Left lung (tissue), 10 donors: ENCODE data around the gene PMIS2. TPM values are rescaled to one million over a fixed set of nuclear protein-coding genes. Genes with fewer than 3 reads are reported as not detected.

Experiments used
- ATAC-seq: fragments of 200-7000 bp; cut with Tn5 transposase; one replicate; pipeline ENCODE4 v1.9.1; 2020; ENCODE audit warnings: moderate library complexity
- DNase-seq, 4 donors: peaks; one replicate each; pipeline ENCODE4 v3.0.0-alpha.2; 2013 to 2020
- H3K27ac ChIP-seq, 2 donors: fragments of 200-600 bp; sonication (generic) in 1 of 2; one replicate each; pipeline versions ENCODE4 v1.5.0 to v1.8.0; 2020 to 2021
- H3K27me3 ChIP-seq, 2 donors: fragments of 200-600 bp; sonication (generic) in 1 of 2; one replicate each; pipeline versions ENCODE4 v1.5.0 to v1.8.0; 2020 to 2021
- H3K36me3 ChIP-seq, 2 donors: fragments of 200-600 bp; sonication (generic) in 1 of 2; one replicate each; pipeline versions ENCODE4 v1.5.0 to v1.8.0; 2020 to 2021
- H3K4me1 ChIP-seq, 2 donors: fragments of 200-600 bp; one replicate each; pipeline ENCODE4 v1.8.0; 2021
- H3K4me3 ChIP-seq, 2 donors: fragments of 200-600 bp; sonication (generic) in 1 of 2; one replicate each; pipeline versions ENCODE4 v1.5.0 to v1.8.0; 2020 to 2021; ENCODE audit warnings: mild to moderate bottlenecking in 1 of 2
- H3K9me3 ChIP-seq, 2 donors: fragments of 200-600 bp; sonication (generic) in 1 of 2; one replicate each; pipeline versions ENCODE4 v1.5.0 to v1.8.0; 2020 to 2021
- CTCF ChIP-seq, 2 donors: fragments of 200-600 bp; sonication (generic) in 1 of 2; IDR thresholded peaks; one replicate each; pipeline versions ENCODE4 v1.5.0 to v1.8.0; 2021; ENCODE audit warnings: antibody characterized with exemption in 2 of 2
- intact Hi-C, 2 donors: fragments of 100-400 bp; cut with DNase I; formaldehyde crosslinking; loops; one replicate each; pipeline versions ENCODE4 v1.11.2 to v1.14.2; 2022
- polyA plus RNA-seq, 6 donors: library from polyadenylated mRNA; unstranded; fragments of 120-200 nt; gene quantifications; one replicate each; pipeline ENCODE4 v1.2.1, GENCODE V29; 2013; ENCODE audit not compliant: insufficient read length in 6 of 6
- total RNA-seq, 2 donors: library from RNA; stranded (reverse); fragmentation: NEBNext Ultra II Directional; extraction: Animal tissue kit (Norgen Biotek cat#: 25700); gene quantifications; one replicate each; pipeline ENCODE4 v1.2.1, GENCODE V29; 2021
- donor health status: DM: no; HTN: yes; CAD: no.
- donor health status: DM: no; HTN: no; CAD: no.

PMIS2 gene
- total and polyA plus RNA-seq, 8 donors: not detected

DNA sequence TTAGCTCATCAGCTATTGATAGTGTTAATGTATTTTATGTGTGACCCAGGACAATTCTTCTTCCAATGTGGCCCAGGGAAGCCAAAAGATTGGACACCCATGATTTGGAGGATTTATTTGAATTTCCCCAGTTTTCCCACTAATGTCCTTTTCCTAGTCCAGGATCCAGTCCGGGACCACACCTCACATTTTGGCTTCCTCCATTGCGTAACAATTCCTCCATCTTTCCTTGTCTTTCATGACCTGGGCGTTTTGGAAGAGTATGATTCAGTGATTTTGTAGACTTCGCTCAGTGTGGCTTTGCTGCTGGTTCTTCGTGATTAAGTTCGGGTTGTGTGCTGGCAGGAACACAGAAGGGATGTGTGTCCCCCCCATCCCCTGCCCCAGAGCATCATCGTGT is 19.2 kb upstream of the PMIS2 start:
- no peak overlapping the region for H3K27ac ChIP-seq
- H3K4me1 ChIP-seq: no peaks in the 10 kb centered on the region
- H3K27me3 ChIP-seq: peaks cover 0 to 63% of the 10 kb centered on the region in 2 donors
- no peak for DNase-seq
- H3K9me3 ChIP-seq: no peaks in the 10 kb centered on the region
- H3K36me3 ChIP-seq: no peaks in the 10 kb centered on the region
- no peak for TF ChIP-seq CTCF (IDR thresholded peaks at IDR 0.05)
- intact Hi-C loops: no loop called here
- ATAC-seq: no peak
- no peak overlapping the region for H3K4me3 ChIP-seq

DNA sequence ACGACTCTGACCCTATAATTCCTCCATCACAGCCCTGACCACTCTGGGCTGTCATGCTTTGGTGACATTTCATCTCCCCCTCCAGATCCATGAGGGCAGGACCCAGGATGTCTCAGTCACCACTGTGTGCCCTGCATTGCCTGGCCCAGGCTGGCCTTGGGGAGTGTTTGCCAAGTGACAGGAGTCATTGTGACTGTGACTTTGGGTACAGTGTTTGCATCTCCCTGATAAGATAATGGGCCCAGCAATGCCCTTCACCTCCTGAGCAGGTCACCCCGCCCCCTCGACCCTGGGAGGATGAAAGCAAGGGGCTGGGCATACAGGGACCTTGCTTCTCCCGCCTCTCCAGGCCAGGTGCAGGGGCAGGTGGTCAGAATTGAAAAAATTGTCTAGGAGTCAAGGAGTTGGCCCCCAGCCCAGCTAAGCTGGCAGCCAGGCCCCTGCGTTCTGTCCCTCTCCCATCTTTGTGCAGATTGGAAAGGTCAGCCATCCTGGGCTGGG is 16.6 kb upstream of the PMIS2 start:
- no peak for TF ChIP-seq CTCF (IDR thresholded peaks at IDR 0.05)

DNA sequence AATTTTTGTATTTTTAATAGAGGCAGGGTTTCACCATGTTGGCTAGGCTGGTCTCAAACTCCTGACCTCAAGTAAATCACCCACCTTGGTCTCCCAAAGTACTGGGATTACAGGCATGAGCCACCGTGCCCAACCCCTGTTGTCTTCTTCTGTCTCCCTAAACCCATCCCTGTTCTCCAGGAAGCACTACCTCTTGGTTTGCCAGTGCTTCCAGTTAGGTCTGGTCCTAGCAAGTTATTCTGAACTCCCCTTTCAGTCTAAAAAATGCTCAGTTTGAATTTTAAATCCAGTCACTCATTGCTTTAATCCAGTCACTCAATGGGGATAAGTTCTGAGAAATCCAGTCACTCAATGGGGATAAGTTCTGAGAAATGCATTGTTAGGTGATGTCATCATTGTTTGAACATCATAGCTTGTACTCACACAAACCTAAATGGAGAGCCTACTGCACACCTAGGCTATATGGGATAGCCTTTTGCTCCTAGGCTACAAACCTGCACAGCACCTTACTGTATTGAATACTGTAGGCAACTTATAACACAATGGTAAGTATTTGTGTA is 14.5 kb upstream of the PMIS2 start:
- no peaks in the 10 kb centered on the region for H3K36me3 ChIP-seq
- peaks cover 0 to 27% of the 10 kb centered on the region in 2 donors for H3K27me3 ChIP-seq
- intact Hi-C loops: no loop called here
- no peak overlapping the region for H3K27ac ChIP-seq
- ATAC-seq: no peak
- H3K4me1 ChIP-seq: no peaks in the 10 kb centered on the region
- peaks cover 0 to 20% of the 10 kb centered on the region in 2 donors for H3K9me3 ChIP-seq
- no peak overlapping the region for H3K4me3 ChIP-seq
- TF ChIP-seq CTCF (IDR thresholded peaks at IDR 0.05): no peak
- no peak for DNase-seq

More for the DNA sequence above, 16.6 kb upstream of the PMIS2 start:
- Histone ChIP-seq H3K9me3 (peaks cover 0 to 3% of the 10 kb centered on the region in 2 donors), H3K36me3 (no peaks in the 10 kb centered on the region), H3K27ac (no peak overlapping the region), H3K4me1 (no peaks in the 10 kb centered on the region), H3K27me3 (peaks cover 0 to 40% of the 10 kb centered on the region in 2 donors), H3K4me3 (no peak overlapping the region)
- ATAC-seq (no peak), DNase-seq (no peak)
- intact Hi-C loops: no loop called here

- ATAC-seq: no peak
- H3K4me3 ChIP-seq: no peak overlapping the region
Measured at GRCh38 chr19:35577918-35578317, 8.1 kb upstream of the PMIS2 start.

DNA sequence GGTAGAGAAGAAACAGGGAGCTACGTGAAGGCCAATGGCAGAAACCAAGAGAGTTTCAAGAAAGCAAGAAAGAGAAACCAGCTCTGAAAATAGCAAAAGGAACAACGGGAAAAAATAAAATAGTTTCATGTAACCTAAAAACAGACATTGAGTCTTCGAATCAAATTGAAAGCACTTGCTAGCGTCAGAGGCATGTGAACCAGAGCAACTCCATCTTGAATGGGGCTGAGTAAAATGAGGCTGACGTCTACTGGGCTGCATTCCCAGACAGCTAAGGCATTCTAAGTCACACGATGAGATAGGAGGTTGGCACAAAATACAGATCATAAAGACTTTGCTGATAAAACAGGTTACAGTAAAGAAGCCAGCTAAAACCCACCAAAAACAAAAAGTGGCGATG is 7.3 kb upstream of the PMIS2 start:
- DNase-seq: no peak
- TF ChIP-seq CTCF (IDR thresholded peaks at IDR 0.05): no peak
- Histone ChIP-seq H3K4me3 (no peak overlapping the region), H3K9me3 (peaks cover 0 to 34% of the 10 kb centered on the region in 2 donors), H3K36me3 (no peaks in the 10 kb centered on the region), H3K4me1 (no peaks in the 10 kb centered on the region), H3K27ac (no peak overlapping the region), H3K27me3 (peaks cover 0 to 9% of the 10 kb centered on the region in 2 donors)
- no peak for ATAC-seq
- intact Hi-C loops: no loop called here

More at GRCh38 chr19:35577918-35578317, 8.1 kb upstream of the PMIS2 start:
- Histone ChIP-seq H3K27ac (no peak overlapping the region), H3K27me3 (peaks cover 0 to under 1% of the 10 kb centered on the region in 2 donors), H3K4me1 (no peaks in the 10 kb centered on the region), H3K36me3 (no peaks in the 10 kb centered on the region), H3K9me3 (peaks cover 0 to 34% of the 10 kb centered on the region in 2 donors)
- no peak for DNase-seq
- TF ChIP-seq CTCF (IDR thresholded peaks at IDR 0.05): no peak
- intact Hi-C loops: no loop called here
